Measurements from ENCODE around the gene SUPT6H. TPM values are rescaled to one million over a fixed set of nuclear protein-coding genes. Genes with fewer than 3 reads are reported as not detected.

The SUPT6H gene
- total and polyA plus RNA-seq, 9 of the 15 experiments (the other 6 are each of a cell fraction or from before 2014, with no cell fraction given): 1.7 to 77.7 (median 49.2) TPM

DNA sequence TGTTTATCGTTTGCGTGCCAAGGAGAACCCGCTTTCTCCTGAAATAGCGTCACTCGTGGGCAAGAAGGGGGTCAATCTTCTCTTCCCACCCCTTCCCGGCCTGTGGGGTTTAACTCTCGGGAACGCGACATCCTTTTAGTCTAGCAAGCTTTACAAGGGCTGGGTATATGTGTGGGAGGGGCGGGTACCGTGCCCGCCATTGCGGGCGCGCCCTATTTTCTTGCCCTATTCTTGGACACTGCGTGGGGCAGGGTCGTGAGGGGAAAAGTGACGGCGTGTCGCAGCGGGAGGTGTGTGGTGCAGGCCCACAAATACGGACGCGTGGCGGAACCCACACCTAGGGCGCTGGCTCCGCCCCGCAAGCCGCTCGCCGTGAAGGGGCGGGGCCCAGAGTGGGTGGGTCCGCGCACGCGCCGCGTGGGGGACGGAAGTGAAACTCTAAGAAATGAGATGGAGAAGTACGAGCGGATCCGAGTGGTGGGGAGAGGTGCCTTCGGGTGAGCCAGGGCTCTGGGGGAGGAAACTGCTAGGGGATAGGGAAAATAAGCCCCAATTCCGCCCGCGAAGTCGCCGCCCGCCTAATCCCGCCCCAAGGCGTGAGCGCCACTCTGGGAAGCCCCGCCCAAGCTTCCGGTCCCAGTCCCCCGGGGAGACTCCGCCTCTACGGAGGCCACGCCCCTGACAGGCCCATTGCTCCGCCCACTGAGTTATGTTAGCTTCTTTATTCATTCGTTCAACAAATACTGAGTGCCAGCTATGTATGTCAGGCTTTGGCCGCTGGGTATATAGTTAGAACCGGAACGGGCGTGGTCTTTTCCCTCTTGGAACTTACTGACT is 66.6 kb downstream of the SUPT6H start, which contains the start of gene NEK8 (continued):
- TF ChIP-seq CBX8 (IDR thresholded peaks at IDR 0.05; ENCODE audit: borderline replicate concordance, extremely low read depth, low read depth, low read length, poor library complexity, severe bottlenecking): no peak
- TF ChIP-seq ELF2 (CRISPR knock-in tag; IDR thresholded peaks at IDR 0.05): peak; percentile 53; the same call in 1 of the 2 replicates
- TF ChIP-seq ZNF212 (CRISPR knock-in tag; IDR thresholded peaks at IDR 0.05): no peak
- TF ChIP-seq ZNF583 (CRISPR knock-in tag; IDR thresholded peaks at IDR 0.05): no peak
- TF ChIP-seq CEBPZ (IDR thresholded peaks at IDR 0.05; ENCODE audit: borderline replicate concordance, low read depth, low read length): no peak
- no peak for TF ChIP-seq SRSF1 (IDR thresholded peaks at IDR 0.05; ENCODE audit: low read depth, low read length)
- TF ChIP-seq MAX (CRISPR knock-in tag; IDR thresholded peaks at IDR 0.05): peak; percentile 63; the same call in 1 of the 2 replicates
- TF ChIP-seq, protein P1, sequence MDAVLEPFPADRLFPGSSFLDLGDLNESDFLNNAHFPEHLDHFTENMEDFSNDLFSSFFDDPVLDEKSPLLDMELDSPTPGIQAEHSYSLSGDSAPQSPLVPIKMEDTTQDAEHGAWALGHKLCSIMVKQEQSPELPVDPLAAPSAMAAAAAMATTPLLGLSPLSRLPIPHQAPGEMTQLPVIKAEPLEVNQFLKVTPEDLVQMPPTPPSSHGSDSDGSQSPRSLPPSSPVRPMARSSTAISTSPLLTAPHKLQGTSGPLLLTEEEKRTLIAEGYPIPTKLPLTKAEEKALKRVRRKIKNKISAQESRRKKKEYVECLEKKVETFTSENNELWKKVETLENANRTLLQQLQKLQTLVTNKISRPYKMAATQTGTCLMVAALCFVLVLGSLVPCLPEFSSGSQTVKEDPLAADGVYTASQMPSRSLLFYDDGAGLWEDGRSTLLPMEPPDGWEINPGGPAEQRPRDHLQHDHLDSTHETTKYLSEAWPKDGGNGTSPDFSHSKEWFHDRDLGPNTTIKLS (IDR thresholded peaks at IDR 0.05; ENCODE audit: borderline replicate concordance, low read depth): peak; percentile 91
- no peak for TF ChIP-seq ZFP1 (CRISPR knock-in tag; IDR thresholded peaks at IDR 0.05)
- peak; percentile 84 for TF ChIP-seq L3MBTL2 (IDR thresholded peaks at IDR 0.05)
- TF ChIP-seq, protein P2, sequence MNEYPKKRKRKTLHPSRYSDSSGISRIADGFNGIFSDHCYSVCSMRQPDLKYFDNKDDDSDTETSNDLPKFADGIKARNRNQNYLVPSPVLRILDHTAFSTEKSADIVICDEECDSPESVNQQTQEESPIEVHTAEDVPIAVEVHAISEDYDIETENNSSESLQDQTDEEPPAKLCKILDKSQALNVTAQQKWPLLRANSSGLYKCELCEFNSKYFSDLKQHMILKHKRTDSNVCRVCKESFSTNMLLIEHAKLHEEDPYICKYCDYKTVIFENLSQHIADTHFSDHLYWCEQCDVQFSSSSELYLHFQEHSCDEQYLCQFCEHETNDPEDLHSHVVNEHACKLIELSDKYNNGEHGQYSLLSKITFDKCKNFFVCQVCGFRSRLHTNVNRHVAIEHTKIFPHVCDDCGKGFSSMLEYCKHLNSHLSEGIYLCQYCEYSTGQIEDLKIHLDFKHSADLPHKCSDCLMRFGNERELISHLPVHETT (CRISPR knock-in tag; conservative IDR thresholded peaks at IDR 0.05 in 1 of 2, IDR thresholded peaks at IDR 0.05 in 1 of 2): peak in 1 of 2 experiments; percentile 53; a peak in 2 of 4 replicates
- peak; percentile 32 for TF ChIP-seq E2F8 (IDR thresholded peaks at IDR 0.05; ENCODE audit: low read depth, partially characterized antibody)
- 0 out of 2 replicates have a peak, but pooled peaks have one; percentile 50 for TF ChIP-seq HLTF (IDR thresholded peaks at IDR 0.05)
- TF ChIP-seq HMGN3 (IDR thresholded peaks at IDR 0.05; ENCODE audit: borderline replicate concordance, extremely low read depth, insufficient read length, low read depth, low read length): peak; percentile 87
- TF ChIP-seq CAMTA2 (CRISPR knock-in tag; conservative IDR thresholded peaks at IDR 0.05): no peak

Data from K562 (cell line).